NT2/D1 (cell line): ENCODE results near the gene KCNK2.

Experiments
- SUZ12 ChIP-seq: IDR thresholded peaks from 2 replicates; pipeline ENCODE4 v1.6.1; 2011; ENCODE audit not compliant: insufficient read length, insufficient read depth; ENCODE audit errors: extremely low read depth
- ZNF274 ChIP-seq: IDR thresholded peaks from 2 replicates; pipeline ENCODE4 v1.6.1; 2011; ENCODE audit warnings: mild to moderate bottlenecking, low read depth, low read length

GRCh38 chr1:215045698-215046308 lies 36.7 kb upstream of the KCNK2 start:
- TF ChIP-seq SUZ12 (no peak), ZNF274 (no peak)
